HEK293 (cell line): ENCODE measurements around the gene SLC6A2.

ENCODE experiments used
- CTCF ChIA-PET: fragments of 350-600 bp; formaldehyde crosslinking; extraction: SDS; loops from one replicate; lab custom pipeline; 2021; ENCODE audit warnings: antibody characterized with exemption; lab: Yijun Ruan, JAX
- POLR2A ChIA-PET: fragments of 300-600 bp; formaldehyde crosslinking; extraction: SDS; loops from one replicate; lab custom pipeline; 2020; ENCODE audit warnings: antibody characterized with exemption, inconsistent platforms; lab: Yijun Ruan, JAX
- H3K27ac ChIP-seq: fragments of 200-500 bp; sonication (Bioruptor generic); 2 replicates; pipeline ENCODE4 v1.5.1; 2014; ENCODE audit warnings: low read depth, low read length, control low read depth, inconsistent platforms; ENCODE audit errors: extremely low read depth
- H3K36me3 ChIP-seq, 2 experiments: fragments of 200-500 bp in 1 of 2; sonication (Bioruptor generic) in 1 of 2; 1 replicate in 1 of 2; 2 replicates in 1 of 2; pipeline ENCODE4 v1.5.1; 2014 to 2017; ENCODE audit warnings: inconsistent platforms in 2 of 2, low read length in 2 of 2; ENCODE audit not compliant: control insufficient read depth in 2 of 2, insufficient read depth in 1 of 2
- H3K4me1 ChIP-seq: fragments of 200-500 bp; sonication (Bioruptor generic); 2 replicates; pipeline ENCODE4 v1.5.1; 2014; ENCODE audit warnings: mild to moderate bottlenecking, low read length, inconsistent platforms; ENCODE audit not compliant: control insufficient read depth, insufficient read depth
- H3K4me3 ChIP-seq: 2 replicates; pipeline ENCODE4 v1.5.1; 2011; ENCODE audit warnings: low read depth, mild to moderate bottlenecking, control low read depth, low read length, moderate library complexity
- H3K9me3 ChIP-seq: fragments of 200-500 bp; sonication (Bioruptor generic); 2 replicates; pipeline ENCODE4 v1.5.1; 2014; ENCODE audit warnings: low read depth, low read length, inconsistent platforms; ENCODE audit not compliant: control insufficient read depth, insufficient read depth
- FEZF1 ChIP-seq: fragments of 450-650 bp; formaldehyde crosslinking; IDR thresholded peaks from 2 replicates; pipeline ENCODE4 v1.5.1; 2016; ENCODE audit warnings: missing biosample characterization, missing genetic modification characterization
- KLF1 ChIP-seq: fragments of 450-650 bp; formaldehyde crosslinking; IDR thresholded peaks from 2 replicates; pipeline ENCODE4 v1.5.1; 2016; ENCODE audit warnings: missing biosample characterization, missing genetic modification characterization
- PRDM1 ChIP-seq: fragments of 450-650 bp; formaldehyde crosslinking; IDR thresholded peaks from 2 replicates; pipeline ENCODE4; 2016; ENCODE audit warnings: missing biosample characterization, missing genetic modification characterization
- ZBTB17 ChIP-seq: fragments of 450-650 bp; formaldehyde crosslinking; IDR thresholded peaks from 2 replicates; pipeline ENCODE4 v1.5.1; 2016; ENCODE audit warnings: missing biosample characterization, missing genetic modification characterization
- ZIC2 ChIP-seq: fragments of 450-650 bp; formaldehyde crosslinking; IDR thresholded peaks from 2 replicates; pipeline ENCODE4 v1.5.1; 2016; ENCODE audit warnings: missing biosample characterization, missing genetic modification characterization
- ZNF112 ChIP-seq: fragments of 450-650 bp; formaldehyde crosslinking; IDR thresholded peaks from 2 replicates; pipeline ENCODE4 v1.5.0; 2017; ENCODE audit warnings: missing biosample characterization, missing genetic modification characterization
- ZNF146 ChIP-seq: fragments of 450-650 bp; formaldehyde crosslinking; IDR thresholded peaks from 2 replicates; pipeline ENCODE4 v1.5.1; 2016; ENCODE audit warnings: missing biosample characterization, missing genetic modification characterization
- ZNF2 ChIP-seq: fragments of 450-650 bp; formaldehyde crosslinking; IDR thresholded peaks from 2 replicates; pipeline ENCODE4 v1.5.1; 2016; ENCODE audit warnings: missing biosample characterization, missing genetic modification characterization
- ZNF221 ChIP-seq: fragments of 450-650 bp; formaldehyde crosslinking; IDR thresholded peaks from 2 replicates; pipeline ENCODE4 v1.5.1; 2017; ENCODE audit warnings: missing biosample characterization, missing genetic modification characterization, borderline replicate concordance
- ZNF341 ChIP-seq: fragments of 450-650 bp; formaldehyde crosslinking; IDR thresholded peaks from 2 replicates; pipeline ENCODE4; 2016; ENCODE audit warnings: low read depth, missing biosample characterization, missing genetic modification characterization
- ZNF423 ChIP-seq: fragments of 450-650 bp; formaldehyde crosslinking; IDR thresholded peaks from 2 replicates; pipeline ENCODE4 v1.5.1; 2016; ENCODE audit warnings: missing biosample characterization, missing genetic modification characterization
- ZNF48 ChIP-seq: fragments of 450-650 bp; formaldehyde crosslinking; IDR thresholded peaks from 2 replicates; pipeline ENCODE4 v1.5.1; 2016; ENCODE audit warnings: missing biosample characterization, missing genetic modification characterization
- ZNF529 ChIP-seq: fragments of 450-650 bp; formaldehyde crosslinking; IDR thresholded peaks from 2 replicates; pipeline ENCODE4 v1.5.1; 2017; ENCODE audit warnings: missing genetic modification characterization, missing biosample characterization; ENCODE audit not compliant: insufficient replicate concordance
- ZNF654 ChIP-seq: fragments of 450-650 bp; formaldehyde crosslinking; IDR thresholded peaks from 2 replicates; pipeline ENCODE4 v1.5.1; 2016; ENCODE audit warnings: low read depth, missing biosample characterization, missing genetic modification characterization
- ZNF658 ChIP-seq: fragments of 450-650 bp; formaldehyde crosslinking; IDR thresholded peaks from 2 replicates; pipeline ENCODE4; 2016; ENCODE audit warnings: missing biosample characterization, missing genetic modification characterization
- ZNF660 ChIP-seq: fragments of 450-650 bp; IDR thresholded peaks from 2 replicates; pipeline ENCODE4 v1.5.1; 2018; ENCODE audit warnings: missing biosample characterization, mild to moderate bottlenecking, missing genetic modification characterization
- ZNF670 ChIP-seq: fragments of 450-650 bp; formaldehyde crosslinking; IDR thresholded peaks from 2 replicates; pipeline ENCODE4 v1.5.1; 2016; ENCODE audit warnings: missing biosample characterization, missing genetic modification characterization, low read depth
- ZNF776 ChIP-seq: fragments of 450-650 bp; formaldehyde crosslinking; IDR thresholded peaks from 2 replicates; pipeline ENCODE4 v1.5.0; 2017; ENCODE audit warnings: missing biosample characterization, missing genetic modification characterization, borderline replicate concordance
- TF ChIP-seq, protein P1 (sequence below): fragments of 450-650 bp; formaldehyde crosslinking; IDR thresholded peaks from 2 replicates; pipeline ENCODE4 v1.5.1; 2016; ENCODE audit warnings: missing biosample characterization, missing genetic modification characterization
- TF ChIP-seq, protein P2 (sequence below): fragments of 450-650 bp; formaldehyde crosslinking; IDR thresholded peaks from 2 replicates; pipeline ENCODE4 v1.5.1; 2016; ENCODE audit warnings: missing biosample characterization, missing genetic modification characterization

SLC6A2 gene

DNA sequence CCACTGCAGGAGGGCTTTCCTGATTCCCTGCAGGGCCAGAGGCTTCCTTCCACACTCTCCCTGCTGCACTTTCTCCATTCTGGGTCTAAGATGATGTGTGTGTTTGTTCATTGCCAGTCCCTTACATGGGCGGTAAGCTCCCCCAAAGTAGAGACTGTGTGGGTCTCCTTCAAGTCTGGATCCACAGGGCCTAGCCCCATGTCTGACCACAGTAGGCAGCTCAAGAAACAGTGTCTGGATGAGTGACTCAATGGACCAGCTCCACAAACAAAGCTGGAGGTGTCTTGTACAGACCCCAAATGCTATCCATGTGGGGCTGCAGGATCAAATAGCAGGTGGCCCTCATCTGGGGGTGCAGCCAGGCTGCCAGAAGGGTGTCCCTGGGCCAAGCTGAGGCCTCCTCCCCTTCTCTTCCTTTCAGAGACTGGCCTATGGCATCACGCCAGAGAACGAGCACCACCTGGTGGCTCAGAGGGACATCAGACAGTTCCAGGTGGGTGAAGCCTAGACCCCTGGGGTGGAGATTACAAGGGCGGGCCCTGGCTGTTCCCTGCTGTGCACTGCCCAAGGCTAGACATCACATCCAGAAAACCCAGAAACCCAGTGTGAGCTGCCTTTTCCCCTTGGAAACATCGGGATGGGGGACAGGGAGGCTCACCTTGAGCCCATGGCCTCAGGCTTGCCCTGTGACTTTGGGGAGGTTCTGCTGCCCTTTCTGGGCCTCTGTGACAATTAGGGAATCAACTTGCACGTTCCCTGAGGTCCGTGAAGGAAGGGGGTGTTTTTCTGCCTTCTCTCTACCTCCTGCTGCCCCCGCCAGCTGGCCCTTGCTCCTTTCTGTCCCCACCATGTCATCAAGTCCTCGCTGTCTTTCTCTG, 45.9 kb downstream of the SLC6A2 start:
- Histone ChIP-seq H3K4me3 (no peak overlapping the region), H3K9me3 (no peaks in the 10 kb centered on the region), H3K4me1 (no peaks in the 10 kb centered on the region), H3K27ac (no peak overlapping the region), H3K36me3 (no peaks in the 10 kb centered on the region)
- POLR2A ChIA-PET, result no interaction called here
- CTCF ChIA-PET, result interaction anchor here (0.6 to 17.4 kb wide), 30 partner anchors 11 to 341 kb away, joined by 3 to 407 read pairs (median 4); no protein-coding TSS in a partner anchor
- TF ChIP-seq ZNF423 (tag by site-specific recombination) (0 out of 2 replicates have a peak, but pooled peaks have one; percentile 40), ZIC2 (peak; percentile 79), ZNF2 (no peak), ZNF654 (tag by site-specific recombination) (peak; percentile 30), ZNF341 (tag by site-specific recombination) (peak; percentile 59), PRDM1 (no peak), ZBTB17 (tag by site-specific recombination) (no peak), KLF1 (tag by site-specific recombination) (peak; percentile 47; the same call in 1 of the 2 replicates)
- TF ChIP-seq, protein P1, sequence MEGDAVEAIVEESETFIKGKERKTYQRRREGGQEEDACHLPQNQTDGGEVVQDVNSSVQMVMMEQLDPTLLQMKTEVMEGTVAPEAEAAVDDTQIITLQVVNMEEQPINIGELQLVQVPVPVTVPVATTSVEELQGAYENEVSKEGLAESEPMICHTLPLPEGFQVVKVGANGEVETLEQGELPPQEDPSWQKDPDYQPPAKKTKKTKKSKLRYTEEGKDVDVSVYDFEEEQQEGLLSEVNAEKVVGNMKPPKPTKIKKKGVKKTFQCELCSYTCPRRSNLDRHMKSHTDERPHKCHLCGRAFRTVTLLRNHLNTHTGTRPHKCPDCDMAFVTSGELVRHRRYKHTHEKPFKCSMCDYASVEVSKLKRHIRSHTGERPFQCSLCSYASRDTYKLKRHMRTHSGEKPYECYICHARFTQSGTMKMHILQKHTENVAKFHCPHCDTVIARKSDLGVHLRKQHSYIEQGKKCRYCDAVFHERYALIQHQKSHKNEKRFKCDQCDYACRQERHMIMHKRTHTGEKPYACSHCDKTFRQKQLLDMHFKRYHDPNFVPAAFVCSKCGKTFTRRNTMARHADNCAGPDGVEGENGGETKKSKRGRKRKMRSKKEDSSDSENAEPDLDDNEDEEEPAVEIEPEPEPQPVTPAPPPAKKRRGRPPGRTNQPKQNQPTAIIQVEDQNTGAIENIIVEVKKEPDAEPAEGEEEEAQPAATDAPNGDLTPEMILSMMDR, result peak; percentile 55

DNA sequence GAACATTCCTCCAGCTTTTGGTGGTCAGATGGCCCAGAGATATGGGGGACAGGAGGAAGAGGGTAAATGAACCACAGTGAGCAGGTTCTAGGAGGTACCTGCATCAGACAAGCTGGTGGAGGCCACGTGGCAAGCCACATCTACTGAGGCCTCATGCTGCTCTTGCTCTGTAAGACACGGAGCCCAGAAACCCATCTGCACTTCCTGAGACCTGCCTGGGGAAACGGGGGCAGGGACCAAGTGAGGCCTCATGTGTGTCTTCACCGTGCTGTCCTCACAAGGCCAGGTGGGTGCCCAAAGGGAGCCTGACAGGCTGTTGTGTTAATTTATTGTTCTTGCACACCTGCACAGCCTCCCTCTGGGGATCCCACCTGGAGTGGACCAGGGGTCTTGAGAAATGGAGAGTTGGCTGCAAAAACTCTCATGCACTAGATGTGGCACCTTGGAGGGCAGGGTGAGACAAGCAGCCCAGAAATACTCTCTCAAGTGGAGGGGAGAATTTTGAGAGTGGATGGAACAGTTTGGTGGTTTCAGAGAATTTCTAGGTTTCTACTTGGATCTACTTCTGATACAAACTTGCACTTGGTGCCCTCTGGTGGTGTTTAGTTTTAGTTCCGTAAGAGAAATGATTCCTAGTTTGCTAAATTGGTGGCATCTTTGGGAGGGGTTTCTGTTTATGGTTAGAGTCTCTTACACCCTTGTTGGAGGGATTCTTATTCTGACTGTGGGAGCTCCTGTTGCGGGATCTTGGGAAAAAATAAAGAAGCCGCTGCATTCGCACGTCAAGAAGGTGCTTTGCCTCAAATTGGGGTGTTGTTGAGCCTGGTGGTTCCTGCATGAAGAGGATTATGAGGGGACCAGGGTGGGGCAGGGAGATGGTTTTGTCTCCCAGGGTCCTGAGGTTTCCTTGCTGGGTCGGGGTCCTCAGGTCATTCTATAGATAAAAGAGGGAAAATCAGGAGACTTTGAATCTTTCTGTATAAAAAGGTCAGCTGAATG, 47.5 kb downstream of the SLC6A2 start:
- no peaks in the 10 kb centered on the region for H3K36me3 ChIP-seq
- H3K9me3 ChIP-seq, result no peaks in the 10 kb centered on the region
- ChIA-PET POLR2A (interaction anchor here (1.6 kb wide), 1 partner anchor 239 kb away, joined by 4 read pairs; no protein-coding TSS in a partner anchor), CTCF (interaction anchor here (0.6 to 17.4 kb wide), 21 partner anchors 13 to 724 kb away, joined by 3 to 407 read pairs (median 5); no protein-coding TSS in a partner anchor)
- no peak overlapping the region for H3K27ac ChIP-seq
- no peak overlapping the region for H3K4me3 ChIP-seq
- TF ChIP-seq ZNF670 (tag by site-specific recombination), result no peak
- TF ChIP-seq, protein P1, result peak; percentile 43; the same call in 1 of the 2 replicates
- TF ChIP-seq ZNF654 (tag by site-specific recombination), result peak; percentile 46
- TF ChIP-seq, all 188 proteins: peak for 2
- H3K4me1 ChIP-seq, result no peaks in the 10 kb centered on the region

DNA sequence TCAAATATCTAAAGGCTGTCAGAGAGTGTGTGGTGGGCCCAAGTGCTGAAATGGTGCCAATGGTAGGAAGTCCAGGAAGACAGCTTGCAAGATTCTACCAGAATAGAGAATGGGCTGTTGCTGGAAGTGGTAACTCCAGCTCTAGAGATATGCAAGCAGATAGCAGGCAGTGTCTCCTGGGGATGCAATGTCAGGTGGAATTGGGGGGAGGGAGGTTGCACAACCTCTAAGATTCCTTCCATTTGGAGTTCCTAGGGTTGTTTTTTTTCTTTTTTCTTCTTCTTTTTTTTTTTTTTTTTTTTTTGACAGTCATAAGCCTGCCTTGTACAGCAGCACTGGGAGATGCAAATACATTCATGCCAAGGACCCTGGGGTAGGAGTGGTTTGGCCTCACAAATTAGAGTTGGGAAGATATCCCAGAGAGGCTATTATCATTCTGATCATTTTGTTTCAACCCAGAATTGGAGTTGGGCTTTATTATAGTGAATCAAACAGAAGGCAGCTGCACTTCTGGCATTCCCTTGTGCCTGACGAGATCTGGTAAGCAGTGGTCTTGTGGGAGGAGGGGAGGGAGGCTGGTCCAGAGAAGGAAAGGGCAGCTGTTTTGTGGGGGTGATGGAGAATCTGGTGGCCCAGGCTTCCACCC, 51.1 kb downstream of the SLC6A2 start:
- ChIA-PET POLR2A (no interaction called here), CTCF (interaction anchor here (0.6 to 17.4 kb wide), 4 partner anchors 135 to 254 kb away, joined by 3 to 407 read pairs (median 4); partner anchors contain the start of gene CES5A)
- H3K9me3 ChIP-seq, result no peaks in the 10 kb centered on the region
- no peaks in the 10 kb centered on the region for H3K4me1 ChIP-seq
- no peak overlapping the region for H3K27ac ChIP-seq
- H3K36me3 ChIP-seq, result no peaks in the 10 kb centered on the region
- H3K4me3 ChIP-seq, result no peak overlapping the region
- TF ChIP-seq ZNF660 (tag by site-specific recombination), result no peak
- TF ChIP-seq ZNF658 (tag by site-specific recombination), result no peak
- no peak for TF ChIP-seq ZNF221
- no peak for TF ChIP-seq FEZF1 (tag by site-specific recombination)
- TF ChIP-seq ZNF146 (tag by site-specific recombination), result no peak
- no peak for TF ChIP-seq ZNF112
- no peak for TF ChIP-seq ZNF529 (tag by site-specific recombination)
- TF ChIP-seq, protein P2, sequence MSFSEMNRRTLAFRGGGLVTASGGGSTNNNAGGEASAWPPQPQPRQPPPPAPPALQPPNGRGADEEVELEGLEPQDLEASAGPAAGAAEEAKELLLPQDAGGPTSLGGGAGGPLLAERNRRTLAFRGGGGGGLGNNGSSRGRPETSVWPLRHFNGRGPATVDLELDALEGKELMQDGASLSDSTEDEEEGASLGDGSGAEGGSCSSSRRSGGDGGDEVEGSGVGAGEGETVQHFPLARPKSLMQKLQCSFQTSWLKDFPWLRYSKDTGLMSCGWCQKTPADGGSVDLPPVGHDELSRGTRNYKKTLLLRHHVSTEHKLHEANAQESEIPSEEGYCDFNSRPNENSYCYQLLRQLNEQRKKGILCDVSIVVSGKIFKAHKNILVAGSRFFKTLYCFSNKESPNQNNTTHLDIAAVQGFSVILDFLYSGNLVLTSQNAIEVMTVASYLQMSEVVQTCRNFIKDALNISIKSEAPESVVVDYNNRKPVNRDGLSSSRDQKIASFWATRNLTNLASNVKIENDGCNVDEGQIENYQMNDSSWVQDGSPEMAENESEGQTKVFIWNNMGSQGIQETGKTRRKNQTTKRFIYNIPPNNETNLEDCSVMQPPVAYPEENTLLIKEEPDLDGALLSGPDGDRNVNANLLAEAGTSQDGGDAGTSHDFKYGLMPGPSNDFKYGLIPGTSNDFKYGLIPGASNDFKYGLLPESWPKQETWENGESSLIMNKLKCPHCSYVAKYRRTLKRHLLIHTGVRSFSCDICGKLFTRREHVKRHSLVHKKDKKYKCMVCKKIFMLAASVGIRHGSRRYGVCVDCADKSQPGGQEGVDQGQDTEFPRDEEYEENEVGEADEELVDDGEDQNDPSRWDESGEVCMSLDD, result no peak
- no peak for TF ChIP-seq ZNF776
- TF ChIP-seq ZNF48 (tag by site-specific recombination), result no peak
